NOMO-1 treated with DMSO at 0.1 percent for 48 hours (cell line): Measurements from ENCODE around the gene PALM.
"Not testable (repeated sequence)": the region's sequence is repeated elsewhere in the genome, so short reads cannot be mapped to it uniquely, and the experiment has no call there.

Source experiments
- DNase-seq: peaks from one replicate; lab custom pipeline; 2025; ENCODE audit not compliant: unreplicated experiment; lab: John Stamatoyannopoulos, UW

The PALM gene

DNA sequence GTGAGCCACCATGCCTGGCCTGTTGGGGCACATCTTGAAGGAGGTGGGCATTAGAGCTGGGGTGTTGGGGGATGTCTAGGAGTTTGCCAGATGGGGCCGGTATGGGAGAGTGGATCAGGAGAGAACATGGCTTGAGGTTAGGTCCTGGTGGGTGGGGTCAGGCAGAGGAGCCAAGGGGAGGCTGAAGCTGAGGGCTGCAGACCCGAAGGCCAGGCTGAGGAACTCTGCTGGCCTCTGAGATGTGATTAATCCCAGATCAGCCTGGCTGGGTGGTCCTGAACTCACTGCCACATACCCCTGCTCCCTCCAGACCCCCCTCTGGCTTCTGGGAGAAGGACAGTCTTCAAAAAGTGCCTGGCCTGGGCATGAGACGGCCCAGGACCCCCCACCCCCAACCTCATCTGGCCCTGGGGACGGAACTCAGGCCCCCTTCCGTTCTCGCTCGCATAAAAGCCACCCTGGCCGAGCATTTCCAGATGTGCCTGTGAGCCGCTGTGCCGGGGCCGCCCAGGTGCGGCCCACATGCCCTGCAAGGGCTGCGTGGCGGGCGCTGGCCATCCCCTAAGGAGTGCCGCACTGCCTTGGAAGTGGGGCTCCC lies 29.8 kb upstream of the PALM start:
- no peak for DNase-seq

DNA sequence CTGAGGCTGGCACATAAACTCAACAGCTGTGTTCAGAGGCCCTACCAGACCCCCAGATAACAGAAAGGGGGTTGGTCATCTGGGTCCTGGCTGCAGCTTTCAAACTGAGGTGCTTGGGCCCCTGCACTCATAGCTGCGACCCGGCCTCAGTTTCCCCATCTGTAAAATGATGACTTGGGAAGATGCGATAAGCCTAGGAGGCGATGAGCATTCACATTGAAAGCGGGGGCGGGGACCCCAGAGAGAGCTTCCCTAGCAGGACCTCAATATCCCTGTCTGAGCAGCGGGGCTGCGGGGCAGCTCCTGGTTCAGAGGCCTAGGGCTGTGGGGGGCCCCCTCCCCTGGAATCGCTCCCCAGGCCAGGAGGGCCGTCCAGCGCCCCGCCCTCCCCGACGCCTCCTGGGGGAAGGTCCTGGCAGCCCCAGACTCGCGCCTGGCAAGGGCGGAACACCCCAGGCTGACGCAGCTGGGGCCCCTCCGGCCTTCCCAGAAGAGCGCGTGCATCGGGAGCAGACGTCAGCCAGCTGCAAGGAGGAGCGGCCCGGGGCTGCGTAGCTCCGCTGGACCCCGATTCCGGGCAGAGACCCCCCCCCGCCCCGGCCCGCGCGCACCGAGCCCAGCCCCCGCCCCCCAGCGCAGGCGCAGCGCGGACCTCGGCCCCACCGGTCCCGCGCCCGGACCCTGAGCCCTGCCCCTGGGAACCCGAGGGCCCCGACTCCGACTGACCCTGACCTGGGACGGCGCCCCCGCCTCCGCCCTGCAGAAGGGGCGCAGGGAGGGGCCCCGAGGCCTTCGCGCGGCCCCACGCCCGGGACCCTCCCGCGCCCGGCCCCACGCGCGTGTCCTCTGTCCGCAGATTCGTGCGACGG lies 29.1 kb upstream of the PALM start:
- peak; percentile 25 for DNase-seq

DNA sequence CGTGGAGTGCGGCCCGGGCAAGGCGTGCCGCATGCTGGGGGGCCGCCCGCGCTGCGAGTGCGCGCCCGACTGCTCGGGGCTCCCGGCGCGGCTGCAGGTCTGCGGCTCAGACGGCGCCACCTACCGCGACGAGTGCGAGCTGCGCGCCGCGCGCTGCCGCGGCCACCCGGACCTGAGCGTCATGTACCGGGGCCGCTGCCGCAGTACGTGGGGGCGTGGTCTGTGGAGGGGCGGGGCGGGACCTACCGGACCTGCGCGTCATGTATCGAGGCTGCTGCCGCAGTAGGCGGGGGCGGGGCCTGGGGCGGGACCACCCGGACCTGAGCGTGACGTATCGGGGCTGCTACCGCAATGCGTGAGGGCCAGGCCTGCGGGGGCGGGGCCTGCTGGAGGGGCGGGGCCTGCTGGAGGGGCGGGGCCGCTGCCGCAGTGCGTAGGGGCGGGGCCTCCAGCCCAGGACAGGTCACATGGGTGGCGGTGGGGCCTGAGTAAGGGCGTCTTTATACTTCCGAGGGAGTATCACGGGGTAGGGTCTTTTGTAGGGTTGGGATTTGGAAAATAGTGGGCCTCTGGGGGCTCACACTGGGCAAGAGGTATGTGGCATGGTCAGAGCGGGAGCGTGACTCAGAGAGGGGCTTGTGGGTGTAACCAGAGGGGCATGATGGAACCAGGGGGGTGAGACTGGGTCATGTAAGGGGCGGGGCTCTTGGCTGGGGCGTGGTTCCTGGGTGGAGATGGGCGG lies 28.3 kb upstream of the PALM start:
- peak; percentile 96 for DNase-seq

DNA sequence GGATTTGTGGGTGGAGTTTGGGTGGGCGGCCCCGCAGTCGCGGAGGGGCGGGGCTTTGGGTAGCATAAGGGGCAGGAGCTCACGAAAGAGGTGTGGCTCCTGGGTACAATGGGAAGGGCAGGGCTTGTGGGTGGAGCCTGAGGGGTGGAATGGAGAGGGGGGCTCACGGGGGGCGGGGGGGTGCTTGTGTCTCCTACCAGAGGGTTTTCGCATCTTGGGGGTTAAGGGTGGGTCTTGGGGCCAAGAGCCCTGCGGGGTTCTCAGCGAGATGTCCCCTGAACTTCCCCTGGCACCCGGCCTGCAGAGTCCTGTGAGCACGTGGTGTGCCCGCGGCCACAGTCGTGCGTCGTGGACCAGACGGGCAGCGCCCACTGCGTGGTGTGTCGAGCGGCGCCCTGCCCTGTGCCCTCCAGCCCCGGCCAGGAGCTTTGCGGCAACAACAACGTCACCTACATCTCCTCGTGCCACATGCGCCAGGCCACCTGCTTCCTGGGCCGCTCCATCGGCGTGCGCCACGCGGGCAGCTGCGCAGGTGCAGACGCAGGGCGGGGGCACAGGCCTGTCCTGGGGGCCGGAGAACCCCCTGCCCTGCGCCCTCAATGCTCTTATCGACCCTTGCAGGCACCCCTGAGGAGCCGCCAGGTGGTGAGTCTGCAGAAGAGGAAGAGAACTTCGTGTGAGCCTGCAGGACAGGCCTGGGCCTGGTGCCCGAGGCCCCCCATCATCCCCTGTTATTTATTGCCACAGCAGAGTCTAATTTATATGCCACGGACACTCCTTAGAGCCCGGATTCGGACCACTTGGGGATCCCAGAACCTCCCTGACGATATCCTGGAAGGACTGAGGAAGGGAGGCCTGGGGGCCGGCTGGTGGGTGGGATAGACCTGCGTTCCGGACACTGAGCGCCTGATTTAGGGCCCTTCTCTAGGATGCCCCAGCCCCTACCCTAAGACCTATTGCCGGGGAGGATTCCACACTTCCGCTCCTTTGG lies 27.4 kb upstream of the PALM start:
- DNase-seq: no peak

DNA sequence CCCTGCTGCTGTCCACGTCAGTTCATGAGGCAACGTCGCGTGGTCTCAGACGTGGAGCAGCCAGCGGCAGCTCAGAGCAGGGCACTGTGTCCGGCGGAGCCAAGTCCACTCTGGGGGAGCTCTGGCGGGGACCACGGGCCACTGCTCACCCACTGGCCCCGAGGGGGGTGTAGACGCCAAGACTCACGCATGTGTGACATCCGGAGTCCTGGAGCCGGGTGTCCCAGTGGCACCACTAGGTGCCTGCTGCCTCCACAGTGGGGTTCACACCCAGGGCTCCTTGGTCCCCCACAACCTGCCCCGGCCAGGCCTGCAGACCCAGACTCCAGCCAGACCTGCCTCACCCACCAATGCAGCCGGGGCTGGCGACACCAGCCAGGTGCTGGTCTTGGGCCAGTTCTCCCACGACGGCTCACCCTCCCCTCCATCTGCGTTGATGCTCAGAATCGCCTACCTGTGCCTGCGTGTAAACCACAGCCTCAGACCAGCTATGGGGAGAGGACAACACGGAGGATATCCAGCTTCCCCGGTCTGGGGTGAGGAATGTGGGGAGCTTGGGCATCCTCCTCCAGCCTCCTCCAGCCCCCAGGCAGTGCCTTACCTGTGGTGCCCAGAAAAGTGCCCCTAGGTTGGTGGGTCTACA lies 25.9 kb upstream of the PALM start:
- DNase-seq: no peak

DNA sequence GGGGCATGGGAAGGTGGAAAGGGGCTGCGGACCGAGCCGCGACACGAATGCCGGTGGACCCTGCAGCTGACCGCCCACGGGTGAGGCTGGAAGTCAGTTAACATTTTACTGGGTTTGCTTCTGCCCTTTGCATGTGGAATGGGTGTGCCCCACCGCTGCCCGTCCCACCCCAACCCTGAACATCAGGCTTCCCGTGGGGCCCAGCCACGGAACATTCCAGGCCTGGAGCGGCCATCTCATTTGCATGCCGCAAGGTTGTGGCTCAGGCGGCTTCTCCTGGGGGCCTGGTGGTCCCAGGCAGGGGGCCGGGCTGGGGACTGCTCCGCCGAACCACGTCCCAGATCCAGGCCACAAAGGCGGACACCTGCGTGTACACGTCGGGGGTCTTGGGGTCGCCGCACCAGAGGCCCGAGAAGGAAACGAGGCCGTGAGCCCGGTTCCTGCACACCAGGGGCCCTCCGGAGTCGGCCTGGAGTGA lies 23.2 kb upstream of the PALM start:
- DNase-seq: no peak

DNA sequence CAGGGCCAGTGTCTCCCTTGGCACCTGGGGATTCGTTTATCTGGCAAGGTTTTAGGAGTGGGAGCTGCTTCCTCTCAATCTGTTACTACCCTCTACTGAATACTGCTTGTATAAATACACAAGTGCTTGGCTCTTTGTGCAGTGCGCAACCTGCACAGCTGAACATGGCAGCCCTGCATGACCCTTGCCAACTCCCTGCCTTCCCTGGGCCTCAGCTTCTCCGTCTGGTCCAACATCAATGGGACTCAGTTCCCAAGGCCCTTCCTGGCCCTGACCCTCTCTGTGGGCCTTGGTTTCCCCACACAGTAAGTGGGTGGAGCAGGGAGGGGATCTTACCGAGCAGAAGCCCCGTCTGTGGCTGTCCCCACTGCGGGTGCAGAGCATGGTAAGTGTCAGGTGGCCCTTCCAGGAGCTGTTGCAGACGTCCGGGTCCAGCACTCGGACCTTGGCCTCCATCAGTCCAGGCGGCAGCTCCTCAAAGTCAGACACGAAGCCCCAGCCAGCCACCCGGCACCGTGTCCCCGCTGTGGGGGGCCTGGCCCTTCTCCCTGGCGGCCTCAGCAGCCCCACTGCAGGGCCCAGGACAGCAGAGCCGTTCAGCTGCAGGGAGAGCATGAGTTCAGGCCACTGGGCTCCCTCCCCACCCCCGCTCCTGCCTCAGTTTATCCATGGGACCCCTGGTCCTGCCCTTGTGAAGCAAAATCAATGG lies 22.0 kb upstream of the PALM start:
- DNase-seq: no peak

DNA sequence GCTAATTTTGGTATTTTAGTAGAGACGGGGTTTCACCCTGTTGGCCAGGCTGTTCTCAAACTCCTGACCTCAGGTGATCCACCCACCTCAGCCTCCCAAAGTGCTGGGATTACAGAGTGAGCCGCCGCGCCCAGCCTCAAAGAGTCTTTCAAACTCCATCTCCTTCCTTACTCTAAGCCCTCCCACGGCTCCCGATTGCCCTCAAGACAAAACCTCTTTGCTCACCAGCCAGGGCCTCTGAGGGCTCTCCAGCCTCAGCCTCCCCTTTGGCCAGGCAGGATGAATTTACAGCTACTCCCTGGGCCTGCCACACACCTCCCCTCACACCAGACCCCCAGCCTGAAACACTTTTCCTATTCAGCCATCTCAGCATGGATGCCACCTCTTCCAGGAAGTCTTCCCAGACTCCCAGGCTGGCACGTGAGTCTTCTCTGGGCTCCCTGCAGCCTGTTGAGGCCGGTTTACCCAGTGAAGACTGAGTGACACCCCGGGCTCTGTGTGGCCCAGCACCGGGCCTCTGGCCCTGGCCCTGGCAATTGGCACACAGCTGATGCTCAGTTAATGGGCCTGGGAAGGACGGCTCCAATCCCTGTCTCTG lies 21.1 kb upstream of the PALM start:
- DNase-seq: no peak

DNA sequence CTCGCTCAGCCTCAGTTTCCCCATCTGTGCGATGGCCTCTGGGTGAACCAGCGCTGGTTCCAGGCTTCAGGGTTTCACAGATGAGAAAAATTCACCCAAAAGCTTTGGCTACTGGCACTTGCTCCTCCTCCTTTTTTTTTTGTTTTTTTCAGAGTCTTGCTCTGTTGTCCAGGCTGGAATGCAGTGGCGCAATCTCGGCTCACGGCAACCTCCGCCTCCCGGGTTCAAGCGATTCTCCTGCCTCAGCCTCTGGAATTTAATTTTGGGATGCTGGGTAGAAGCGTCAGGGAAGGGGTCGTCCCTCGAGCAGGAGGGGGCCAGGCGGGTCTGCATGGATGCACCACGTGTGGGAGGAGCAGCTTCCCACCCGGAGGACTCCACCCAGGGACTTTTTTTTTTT lies 20.5 kb upstream of the PALM start:
- no peak for DNase-seq

DNA sequence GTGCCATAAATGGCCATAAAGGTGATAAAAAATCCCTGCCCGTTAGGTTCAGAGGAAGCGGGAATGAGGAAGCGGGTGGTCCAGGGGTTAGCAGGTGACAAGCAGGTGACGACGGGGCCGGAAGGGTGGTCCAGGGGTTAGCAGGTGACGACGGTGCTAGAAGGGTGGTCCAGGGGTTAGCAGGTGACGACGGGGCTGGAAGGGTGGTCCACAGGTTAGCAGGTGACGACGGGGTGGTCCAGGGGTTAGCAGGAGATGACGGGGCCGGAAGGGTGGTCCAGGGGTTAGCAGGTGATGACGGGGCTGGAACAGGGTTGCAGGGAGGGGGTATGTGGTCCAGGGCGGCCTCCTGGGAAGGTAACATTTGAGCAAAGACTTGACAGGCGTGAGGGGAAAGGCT lies 19.7 kb upstream of the PALM start:
- DNase-seq: no peak

DNA sequence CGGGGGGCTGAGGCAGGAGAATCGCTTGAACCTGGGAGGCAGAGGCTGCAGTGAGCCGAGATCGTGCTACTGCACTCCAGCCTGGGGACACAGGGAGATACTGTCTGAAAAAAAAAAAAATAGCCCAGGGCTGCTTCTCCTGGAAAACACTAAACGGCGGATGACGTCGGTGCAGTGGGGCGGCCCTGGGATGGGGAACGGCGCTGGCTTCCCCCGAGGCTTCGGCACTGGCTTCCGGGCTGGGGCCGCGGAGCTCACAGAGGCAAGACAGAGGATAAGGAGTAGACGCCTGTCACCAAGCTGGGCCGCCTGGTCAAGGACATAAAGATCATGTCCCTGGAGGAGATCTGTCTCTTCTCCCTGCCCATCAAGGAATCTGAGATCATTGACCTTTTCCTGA lies 18.5 kb upstream of the PALM start:
- no peak for DNase-seq

DNA sequence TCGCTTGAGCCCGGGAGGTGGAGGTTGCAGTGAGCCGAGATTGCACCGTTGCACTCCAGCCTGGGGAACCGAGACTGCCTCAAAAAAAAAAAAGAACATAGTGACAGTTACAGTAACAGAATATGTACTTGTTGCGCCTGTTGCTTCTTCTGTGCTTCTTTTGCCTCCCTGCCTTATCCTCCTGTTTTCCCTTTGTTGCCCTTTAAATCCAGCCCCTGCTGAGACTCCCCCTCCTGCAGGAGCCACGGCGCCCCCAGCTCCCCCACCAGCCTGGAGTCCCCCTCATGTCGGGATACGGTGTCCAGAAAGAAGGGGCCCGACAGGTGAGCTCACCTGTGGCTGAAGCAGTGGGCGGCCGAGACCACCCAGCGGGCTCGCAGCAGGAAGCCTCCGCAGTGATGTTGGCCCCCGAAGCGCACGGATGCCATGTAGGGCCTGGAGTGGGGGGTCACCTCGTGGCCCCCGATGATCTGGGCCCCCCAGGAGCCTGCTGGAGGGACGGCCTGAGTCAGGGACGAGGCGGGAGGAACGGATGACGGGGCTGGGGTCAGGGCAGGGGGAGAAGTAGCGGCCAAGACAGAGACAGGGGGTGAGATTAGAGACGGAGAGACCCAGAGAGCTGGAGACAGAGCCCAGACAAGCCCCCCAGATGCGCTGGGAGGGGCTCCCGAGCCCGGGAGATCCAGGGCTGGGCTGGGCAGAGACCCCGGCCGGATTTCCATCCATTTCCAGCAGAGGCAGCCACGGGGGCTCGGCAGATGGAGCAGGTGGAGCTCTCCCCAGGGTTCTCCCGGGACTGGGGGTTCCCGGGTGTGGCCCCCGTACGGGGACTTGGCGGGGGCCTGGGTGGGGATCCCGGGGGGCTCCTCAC lies 14.0 kb upstream of the PALM start:
- peak; percentile 22 for DNase-seq

DNA sequence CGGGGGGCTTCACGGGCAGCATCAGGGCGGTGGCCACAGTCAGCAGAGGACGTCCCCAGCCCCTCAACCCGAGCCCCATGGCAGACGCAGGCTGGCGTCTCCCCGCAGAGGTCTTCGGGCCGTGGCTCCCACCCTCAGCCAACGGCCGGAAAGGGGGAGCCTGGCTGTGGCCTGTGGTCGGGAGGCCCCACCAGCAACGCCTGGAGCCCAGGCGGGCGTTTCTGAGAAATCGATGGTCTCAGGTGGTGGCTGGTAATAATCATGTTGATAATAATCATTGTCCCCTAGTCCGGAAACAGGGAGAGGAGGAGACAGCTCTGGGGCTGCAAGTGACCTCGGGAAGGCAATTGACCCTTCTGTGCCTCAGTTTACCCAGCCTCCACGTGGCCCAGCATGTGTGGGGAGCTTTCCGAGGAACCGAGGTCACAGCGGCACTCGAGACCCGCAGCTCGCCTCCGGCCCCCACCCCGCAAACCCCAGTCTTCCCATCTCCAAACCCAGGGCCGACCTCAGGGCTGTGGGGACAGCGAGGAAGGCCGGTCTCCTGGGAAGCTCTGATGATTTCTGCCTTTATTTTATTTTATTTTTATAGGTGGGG lies 13.3 kb upstream of the PALM start, which contains the start of gene PRSS57:
TSS of gene PRSS57 (minus strand) at position 101 of the 598 bp plus-strand sequence. CDS start at position 79, 22 bp downstream.
- DNase-seq: peak; percentile 33

DNA sequence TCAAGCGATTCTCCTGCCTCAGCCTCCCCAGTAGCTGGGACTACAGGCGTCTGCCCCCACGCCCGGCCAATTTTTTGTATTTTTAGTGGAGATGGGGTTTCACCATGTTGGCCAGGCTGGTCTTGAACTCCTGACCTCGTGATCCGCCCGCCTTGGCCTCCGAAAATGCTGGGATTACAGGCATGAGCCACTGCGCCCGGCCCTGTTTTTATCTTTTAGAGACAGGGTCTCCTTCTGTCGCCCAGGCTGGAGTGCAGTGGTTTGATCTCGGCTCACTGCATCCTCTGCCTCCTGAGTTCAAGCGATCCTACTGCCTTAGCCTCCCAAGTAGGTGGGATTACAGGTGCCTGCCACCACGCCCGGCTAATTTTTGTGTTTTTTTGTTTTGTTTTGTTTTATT lies 10.2 kb upstream of the PALM start:
- not testable (repeated sequence) for DNase-seq

DNA sequence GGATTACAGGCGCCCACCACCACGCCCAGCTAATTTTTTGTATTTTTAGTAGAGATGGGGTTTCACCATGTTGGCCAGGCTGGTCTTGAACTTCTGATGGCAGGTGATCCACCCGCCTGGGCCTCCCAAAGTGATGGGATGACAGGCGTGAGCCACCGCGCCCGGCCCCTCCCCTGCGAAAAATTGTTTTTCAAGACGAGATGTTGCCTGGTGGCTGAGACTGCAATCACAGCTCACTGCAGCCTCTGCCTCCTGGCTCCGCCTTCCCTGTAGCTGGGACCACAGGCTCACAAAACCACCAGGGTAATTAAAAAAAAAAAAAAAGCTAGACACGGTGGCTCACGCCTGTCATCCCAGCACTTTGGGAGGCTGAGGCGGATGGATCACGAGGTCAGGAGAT lies 8.8 kb upstream of the PALM start:
- peak; percentile 84 for DNase-seq

DNA sequence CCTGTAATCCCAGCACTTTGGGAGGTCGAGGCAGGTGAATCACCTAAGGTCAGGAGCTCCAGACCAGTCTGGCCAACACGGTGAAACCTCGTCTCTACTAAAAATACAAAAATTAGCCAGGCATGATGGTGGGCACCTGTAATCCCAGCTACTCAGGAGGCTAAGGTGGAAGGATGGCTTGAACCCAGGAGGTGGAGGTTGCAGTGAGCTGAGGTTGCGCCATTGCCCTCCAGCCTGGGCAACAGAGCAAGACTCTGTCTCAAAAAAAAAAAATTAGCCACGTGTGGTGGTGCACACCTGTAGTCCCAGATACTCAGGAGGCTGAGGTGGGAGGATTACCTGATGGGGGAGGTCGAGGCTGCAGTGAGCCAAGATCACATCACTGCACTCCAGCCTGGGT lies 5.9 kb upstream of the PALM start:
- DNase-seq: not testable (repeated sequence)

DNA sequence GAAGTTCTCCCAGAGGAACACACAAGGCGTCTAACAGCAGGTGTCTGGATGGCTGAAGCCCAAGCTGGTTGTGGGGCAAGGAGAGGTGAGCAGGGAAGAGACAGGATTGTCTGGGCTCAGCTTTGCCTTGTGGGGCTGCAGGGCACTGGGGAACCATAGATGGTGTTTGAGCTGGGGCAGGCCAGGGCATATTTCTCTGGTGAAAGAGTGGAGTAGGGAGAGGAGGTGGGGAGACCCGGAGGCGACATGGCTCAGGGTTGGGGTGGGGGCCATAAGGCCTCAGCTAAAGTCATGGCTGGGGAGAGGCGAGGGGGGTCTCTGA lies 5.4 kb upstream of the PALM start:
- no peak for DNase-seq
